Measurements from ENCODE around the gene TAOK1. TPM values are rescaled to one million over a fixed set of nuclear protein-coding genes. Genes with fewer than 3 reads are reported as not detected.

TAOK1 gene
- total and polyA plus RNA-seq, 2 of the 13 experiments (the other 11 are each of a cell fraction or from before 2014, with no cell fraction given) = 14.1 to 23.0 TPM

DNA sequence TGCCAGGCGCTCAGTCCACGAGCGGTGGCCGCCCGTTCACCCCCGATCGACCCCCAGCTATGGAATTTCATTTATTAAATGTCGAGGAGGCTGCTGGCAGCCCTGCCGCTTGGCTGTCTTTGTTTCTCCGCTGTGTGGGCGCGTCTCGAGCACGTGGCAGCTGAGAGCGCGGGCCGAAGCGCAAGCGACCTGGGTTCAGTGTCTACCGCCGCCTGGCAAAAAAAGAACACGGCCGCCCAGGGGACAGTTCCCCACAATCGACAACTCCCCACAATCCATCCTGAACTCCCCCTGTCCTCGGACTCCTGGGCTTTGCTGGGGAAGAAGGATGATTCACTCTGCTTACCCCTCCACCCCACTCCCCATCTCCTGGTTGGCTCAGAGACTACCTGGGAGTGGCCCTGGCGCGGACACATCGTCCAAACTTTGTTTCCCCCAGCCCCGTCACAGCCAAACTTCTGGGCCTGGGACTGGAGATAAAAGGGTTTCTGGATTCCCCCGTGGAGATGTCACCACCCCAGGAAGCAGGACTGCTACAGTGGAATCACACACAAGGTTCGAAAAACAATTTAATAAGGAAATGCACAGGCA is 201.1 kb downstream of the TAOK1 start (continued):
- no peak for TF ChIP-seq JARID2 (CRISPR knock-in tag; IDR thresholded peaks at IDR 0.05; ENCODE audit: insufficient replicate concordance)
- TF ChIP-seq, protein P1, sequence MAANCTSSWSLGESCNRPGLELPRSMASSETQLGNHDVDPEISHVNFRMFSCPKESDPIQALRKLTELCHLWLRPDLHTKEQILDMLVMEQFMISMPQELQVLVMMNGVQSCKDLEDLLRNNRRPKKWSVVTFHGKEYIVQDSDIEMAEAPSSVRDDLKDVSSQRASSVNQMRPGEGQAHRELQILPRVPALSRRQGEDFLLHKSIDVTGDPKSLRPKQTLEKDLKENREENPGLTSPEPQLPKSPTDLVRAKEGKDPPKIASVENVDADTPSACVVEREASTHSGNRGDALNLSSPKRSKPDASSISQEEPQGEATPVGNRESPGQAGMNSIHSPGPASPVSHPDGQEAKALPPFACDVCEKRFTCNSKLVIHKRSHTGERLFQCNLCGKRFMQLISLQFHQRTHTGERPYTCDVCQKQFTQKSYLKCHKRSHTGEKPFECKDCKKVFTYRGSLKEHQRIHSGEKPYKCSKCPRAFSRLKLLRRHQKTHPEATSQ (CRISPR knock-in tag; IDR thresholded peaks at IDR 0.05; ENCODE audit: borderline replicate concordance) = 0 out of 2 replicates have a peak, but pooled peaks have one; percentile 17
- no peak for TF ChIP-seq ZNF292 (CRISPR knock-in tag; IDR thresholded peaks at IDR 0.05; ENCODE audit: borderline replicate concordance, low read depth)
- TF ChIP-seq, protein P2, sequence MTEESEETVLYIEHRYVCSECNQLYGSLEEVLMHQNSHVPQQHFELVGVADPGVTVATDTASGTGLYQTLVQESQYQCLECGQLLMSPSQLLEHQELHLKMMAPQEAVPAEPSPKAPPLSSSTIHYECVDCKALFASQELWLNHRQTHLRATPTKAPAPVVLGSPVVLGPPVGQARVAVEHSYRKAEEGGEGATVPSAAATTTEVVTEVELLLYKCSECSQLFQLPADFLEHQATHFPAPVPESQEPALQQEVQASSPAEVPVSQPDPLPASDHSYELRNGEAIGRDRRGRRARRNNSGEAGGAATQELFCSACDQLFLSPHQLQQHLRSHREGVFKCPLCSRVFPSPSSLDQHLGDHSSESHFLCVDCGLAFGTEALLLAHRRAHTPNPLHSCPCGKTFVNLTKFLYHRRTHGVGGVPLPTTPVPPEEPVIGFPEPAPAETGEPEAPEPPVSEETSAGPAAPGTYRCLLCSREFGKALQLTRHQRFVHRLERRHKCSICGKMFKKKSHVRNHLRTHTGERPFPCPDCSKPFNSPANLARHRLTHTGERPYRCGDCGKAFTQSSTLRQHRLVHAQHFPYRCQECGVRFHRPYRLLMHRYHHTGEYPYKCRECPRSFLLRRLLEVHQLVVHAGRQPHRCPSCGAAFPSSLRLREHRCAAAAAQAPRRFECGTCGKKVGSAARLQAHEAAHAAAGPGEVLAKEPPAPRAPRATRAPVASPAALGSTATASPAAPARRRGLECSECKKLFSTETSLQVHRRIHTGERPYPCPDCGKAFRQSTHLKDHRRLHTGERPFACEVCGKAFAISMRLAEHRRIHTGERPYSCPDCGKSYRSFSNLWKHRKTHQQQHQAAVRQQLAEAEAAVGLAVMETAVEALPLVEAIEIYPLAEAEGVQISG (CRISPR knock-in tag; IDR thresholded peaks at IDR 0.05) = peak; percentile 2; the same call in 1 of the 2 replicates
- TF ChIP-seq, protein P3, sequence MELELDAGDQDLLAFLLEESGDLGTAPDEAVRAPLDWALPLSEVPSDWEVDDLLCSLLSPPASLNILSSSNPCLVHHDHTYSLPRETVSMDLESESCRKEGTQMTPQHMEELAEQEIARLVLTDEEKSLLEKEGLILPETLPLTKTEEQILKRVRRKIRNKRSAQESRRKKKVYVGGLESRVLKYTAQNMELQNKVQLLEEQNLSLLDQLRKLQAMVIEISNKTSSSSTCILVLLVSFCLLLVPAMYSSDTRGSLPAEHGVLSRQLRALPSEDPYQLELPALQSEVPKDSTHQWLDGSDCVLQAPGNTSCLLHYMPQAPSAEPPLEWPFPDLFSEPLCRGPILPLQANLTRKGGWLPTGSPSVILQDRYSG (CRISPR knock-in tag; IDR thresholded peaks at IDR 0.05) = 0 out of 2 replicates have a peak, but pooled peaks have one; percentile 32
- TF ChIP-seq, protein P4, sequence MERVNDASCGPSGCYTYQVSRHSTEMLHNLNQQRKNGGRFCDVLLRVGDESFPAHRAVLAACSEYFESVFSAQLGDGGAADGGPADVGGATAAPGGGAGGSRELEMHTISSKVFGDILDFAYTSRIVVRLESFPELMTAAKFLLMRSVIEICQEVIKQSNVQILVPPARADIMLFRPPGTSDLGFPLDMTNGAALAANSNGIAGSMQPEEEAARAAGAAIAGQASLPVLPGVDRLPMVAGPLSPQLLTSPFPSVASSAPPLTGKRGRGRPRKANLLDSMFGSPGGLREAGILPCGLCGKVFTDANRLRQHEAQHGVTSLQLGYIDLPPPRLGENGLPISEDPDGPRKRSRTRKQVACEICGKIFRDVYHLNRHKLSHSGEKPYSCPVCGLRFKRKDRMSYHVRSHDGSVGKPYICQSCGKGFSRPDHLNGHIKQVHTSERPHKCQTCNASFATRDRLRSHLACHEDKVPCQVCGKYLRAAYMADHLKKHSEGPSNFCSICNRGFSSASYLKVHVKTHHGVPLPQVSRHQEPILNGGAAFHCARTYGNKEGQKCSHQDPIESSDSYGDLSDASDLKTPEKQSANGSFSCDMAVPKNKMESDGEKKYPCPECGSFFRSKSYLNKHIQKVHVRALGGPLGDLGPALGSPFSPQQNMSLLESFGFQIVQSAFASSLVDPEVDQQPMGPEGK (CRISPR knock-in tag; IDR thresholded peaks at IDR 0.05) = no peak
- TF ChIP-seq, protein P5, sequence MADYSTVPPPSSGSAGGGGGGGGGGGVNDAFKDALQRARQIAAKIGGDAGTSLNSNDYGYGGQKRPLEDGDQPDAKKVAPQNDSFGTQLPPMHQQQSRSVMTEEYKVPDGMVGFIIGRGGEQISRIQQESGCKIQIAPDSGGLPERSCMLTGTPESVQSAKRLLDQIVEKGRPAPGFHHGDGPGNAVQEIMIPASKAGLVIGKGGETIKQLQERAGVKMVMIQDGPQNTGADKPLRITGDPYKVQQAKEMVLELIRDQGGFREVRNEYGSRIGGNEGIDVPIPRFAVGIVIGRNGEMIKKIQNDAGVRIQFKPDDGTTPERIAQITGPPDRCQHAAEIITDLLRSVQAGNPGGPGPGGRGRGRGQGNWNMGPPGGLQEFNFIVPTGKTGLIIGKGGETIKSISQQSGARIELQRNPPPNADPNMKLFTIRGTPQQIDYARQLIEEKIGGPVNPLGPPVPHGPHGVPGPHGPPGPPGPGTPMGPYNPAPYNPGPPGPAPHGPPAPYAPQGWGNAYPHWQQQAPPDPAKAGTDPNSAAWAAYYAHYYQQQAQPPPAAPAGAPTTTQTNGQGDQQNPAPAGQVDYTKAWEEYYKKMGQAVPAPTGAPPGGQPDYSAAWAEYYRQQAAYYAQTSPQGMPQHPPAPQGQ (CRISPR knock-in tag; IDR thresholded peaks at IDR 0.05; ENCODE audit: borderline replicate concordance) = no peak
- no peak for TF ChIP-seq ZNF558 (CRISPR knock-in tag; IDR thresholded peaks at IDR 0.05; ENCODE audit: borderline replicate concordance)
- peak; percentile 49 for TF ChIP-seq FOXC1 (CRISPR knock-in tag; IDR thresholded peaks at IDR 0.05; ENCODE audit: borderline replicate concordance)
- TF ChIP-seq, protein P6, sequence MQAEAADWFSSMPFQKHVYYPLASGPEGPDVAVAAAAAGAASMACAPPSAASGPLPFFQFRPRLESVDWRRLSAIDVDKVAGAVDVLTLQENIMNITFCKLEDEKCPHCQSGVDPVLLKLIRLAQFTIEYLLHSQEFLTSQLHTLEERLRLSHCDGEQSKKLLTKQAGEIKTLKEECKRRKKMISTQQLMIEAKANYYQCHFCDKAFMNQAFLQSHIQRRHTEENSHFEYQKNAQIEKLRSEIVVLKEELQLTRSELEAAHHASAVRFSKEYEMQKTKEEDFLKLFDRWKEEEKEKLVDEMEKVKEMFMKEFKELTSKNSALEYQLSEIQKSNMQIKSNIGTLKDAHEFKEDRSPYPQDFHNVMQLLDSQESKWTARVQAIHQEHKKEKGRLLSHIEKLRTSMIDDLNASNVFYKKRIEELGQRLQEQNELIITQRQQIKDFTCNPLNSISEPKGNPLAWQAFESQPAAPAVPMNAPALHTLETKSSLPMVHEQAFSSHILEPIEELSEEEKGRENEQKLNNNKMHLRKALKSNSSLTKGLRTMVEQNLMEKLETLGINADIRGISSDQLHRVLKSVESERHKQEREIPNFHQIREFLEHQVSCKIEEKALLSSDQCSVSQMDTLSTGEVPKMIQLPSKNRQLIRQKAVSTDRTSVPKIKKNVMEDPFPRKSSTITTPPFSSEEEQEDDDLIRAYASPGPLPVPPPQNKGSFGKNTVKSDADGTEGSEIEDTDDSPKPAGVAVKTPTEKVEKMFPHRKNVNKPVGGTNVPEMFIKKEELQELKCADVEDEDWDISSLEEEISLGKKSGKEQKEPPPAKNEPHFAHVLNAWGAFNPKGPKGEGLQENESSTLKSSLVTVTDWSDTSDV (CRISPR knock-in tag; IDR thresholded peaks at IDR 0.05) = no peak
- no peak; the same call in 1 of the 2 replicates for TF ChIP-seq CBFB (CRISPR knock-in tag; IDR thresholded peaks at IDR 0.05)
- no peak; the same call in 1 of the 2 replicates for TF ChIP-seq SOX5 (CRISPR knock-in tag; IDR thresholded peaks at IDR 0.05; ENCODE audit: borderline replicate concordance)
- TF ChIP-seq RFXAP (CRISPR knock-in tag; IDR thresholded peaks at IDR 0.05; ENCODE audit: borderline replicate concordance) = 0 out of 2 replicates have a peak, but pooled peaks have one; percentile 41
- TF ChIP-seq BRD4 (CRISPR knock-in tag; IDR thresholded peaks at IDR 0.05) = 0 out of 2 replicates have a peak, but pooled peaks have one; percentile 11
- no peak for TF ChIP-seq ZNF256 (CRISPR knock-in tag; conservative IDR thresholded peaks at IDR 0.05)
- TF ChIP-seq ZSCAN25 (CRISPR knock-in tag; IDR thresholded peaks at IDR 0.05) = no peak

Data from HepG2 (cell line).